Stimulated activated naive CD4-positive, alpha-beta T cell (primary cell): ENCODE data around the gene EFEMP2.

Experiments used
- DNase-seq, 6 experiments: peaks; one replicate each; lab custom pipeline; 2025; lab: John Stamatoyannopoulos, UW

The EFEMP2 gene

GRCh38 chr11:65872586-65873317 lies at the start of gene EFEMP2:
TSS of gene EFEMP2 (minus strand) at chr11:65872800. CDS start at chr11:65872354, 446 bp downstream.
- no peak for DNase-seq

- DNase-seq, result no peak
Observed at GRCh38 chr11:65921876-65922275, 49.3 kb upstream of the EFEMP2 start.

- DNase-seq, result no peak
Observed at GRCh38 chr11:65921033-65921555, 48.5 kb upstream of the EFEMP2 start.

GRCh38 chr11:65920372-65920802 lies 47.8 kb upstream of the EFEMP2 start:
- no peak for DNase-seq

GRCh38 chr11:65919573-65920371 lies 47.2 kb upstream of the EFEMP2 start:
- peak in 3 of 6 experiments; percentile 54 to 73 (median 70) for DNase-seq

- DNase-seq, result peak; percentile 96 to 99 (median 97)
Observed at GRCh38 chr11:65919141-65919572, 46.6 kb upstream of the EFEMP2 start, which contains the start of gene DRAP1. TSS of gene DRAP1 (plus strand) at chr11:65919426. CDS start at chr11:65919502, 76 bp downstream.

GRCh38 chr11:65918211-65919140 lies 45.9 kb upstream of the EFEMP2 start, which contains the start of gene C11orf68:
TSS of gene C11orf68 (minus strand) at chr11:65919062. CDS start at chr11:65919031, 31 bp downstream.
- peak in 1 of 6 experiments; percentile 43 for DNase-seq

- no peak for DNase-seq
Observed at GRCh38 chr11:65917434-65918210, 45.0 kb upstream of the EFEMP2 start.

GRCh38 chr11:65917077-65917433 lies 44.5 kb upstream of the EFEMP2 start:
- no peak for DNase-seq

GRCh38 chr11:65916391-65916790 lies 43.8 kb upstream of the EFEMP2 start:
- DNase-seq, result no peak

- DNase-seq, result no peak
Observed at GRCh38 chr11:65915821-65916251, 43.2 kb upstream of the EFEMP2 start.

- DNase-seq, result no peak
Observed at GRCh38 chr11:65915101-65915820, 42.7 kb upstream of the EFEMP2 start.

GRCh38 chr11:65912845-65913244 lies 40.2 kb upstream of the EFEMP2 start:
- no peak for DNase-seq

GRCh38 chr11:65911682-65912568 lies 39.3 kb upstream of the EFEMP2 start:
- no peak for DNase-seq

- DNase-seq, result no peak
Observed at GRCh38 chr11:65907878-65908277, 35.3 kb upstream of the EFEMP2 start.

GRCh38 chr11:65906602-65907001 lies 34.0 kb upstream of the EFEMP2 start:
- no peak for DNase-seq

- DNase-seq, result no peak
Observed at GRCh38 chr11:65903715-65904114, 31.1 kb upstream of the EFEMP2 start.

- DNase-seq, result no peak
Observed at GRCh38 chr11:65903068-65903481, 30.5 kb upstream of the EFEMP2 start.

GRCh38 chr11:65900899-65901180 lies 28.2 kb upstream of the EFEMP2 start:
- DNase-seq, result no peak
